GM15510 (cell line): ENCODE measurements around the gene CROCC2.

Source experiments
- POLR2A ChIP-seq: IDR thresholded peaks from 3 replicates; pipeline ENCODE4 v1.6.1; 2011; ENCODE audit warnings: borderline replicate concordance; ENCODE audit not compliant: insufficient read length; ENCODE audit errors: extremely low read depth

The CROCC2 gene

GRCh38 chr2:240918258-240919091, 12.3 kb downstream of the CROCC2 start:
- TF ChIP-seq POLR2A, result no peak

GRCh38 chr2:240919161-240919781, 13.1 kb downstream of the CROCC2 start:
- TF ChIP-seq POLR2A, result no peak

GRCh38 chr2:240919786-240920782, 13.9 kb downstream of the CROCC2 start:
- no peak for TF ChIP-seq POLR2A

- no peak for TF ChIP-seq POLR2A
These were observed 14.7 kb downstream of the CROCC2 start for GRCh38 chr2:240920783-240921231.

GRCh38 chr2:240921311-240921994, 15.3 kb downstream of the CROCC2 start:
- TF ChIP-seq POLR2A, result no peak

GRCh38 chr2:240921995-240922244, 15.8 kb downstream of the CROCC2 start:
- no peak for TF ChIP-seq POLR2A

- no peak for TF ChIP-seq POLR2A
These were observed 16.3 kb downstream of the CROCC2 start for GRCh38 chr2:240922245-240922981.

GRCh38 chr2:240922982-240923537, 16.9 kb downstream of the CROCC2 start:
- no peak for TF ChIP-seq POLR2A

- no peak for TF ChIP-seq POLR2A
These were observed 19.0 kb downstream of the CROCC2 start for GRCh38 chr2:240925191-240925567.

- no peak for TF ChIP-seq POLR2A
These were observed 19.7 kb downstream of the CROCC2 start for GRCh38 chr2:240925568-240926515.

- TF ChIP-seq POLR2A, result no peak
These were observed 20.6 kb downstream of the CROCC2 start for GRCh38 chr2:240926516-240927389.

GRCh38 chr2:240927390-240927781, 21.2 kb downstream of the CROCC2 start:
- TF ChIP-seq POLR2A, result no peak
